D721Med (cell line): ENCODE data around the gene IGFBP2.

Experiments used
- DNase-seq: peaks from one replicate; pipeline ENCODE4 v3.0.0; 2011; ENCODE audit warnings: low spot score; ENCODE audit not compliant: insufficient read length
- FAIRE-seq: peaks from 2 replicates; lab custom pipeline; 2011; peaks lifted over from hg19 to GRCh38; lab: Jason Lieb, UNC
- CTCF ChIP-seq: IDR thresholded peaks from 2 replicates; pipeline ENCODE4 v1.5.1; 2012; ENCODE audit warnings: mild to moderate bottlenecking, control low read depth; ENCODE audit not compliant: insufficient read depth; ENCODE audit errors: missing control alignments

IGFBP2 gene

GRCh38 chr2:216695401-216695821 is 62.2 kb downstream of the IGFBP2 start, which contains the start of gene IGFBP5:
Gene IGFBP5, minus strand, starts transcription at chr2:216695549. Its CDS starts 774 bp downstream, at chr2:216694775.
- TF ChIP-seq CTCF, result no peak
- DNase-seq, result no peak
- no peak for FAIRE-seq

- no peak for TF ChIP-seq CTCF
- DNase-seq, result no peak
- no peak for FAIRE-seq
These were observed 63.1 kb downstream of the IGFBP2 start for GRCh38 chr2:216696321-216696720.

- FAIRE-seq (no peak), DNase-seq (no peak)
- peak; percentile 39 for TF ChIP-seq CTCF
These were observed 63.7 kb downstream of the IGFBP2 start for GRCh38 chr2:216696751-216697560.

- no peak for TF ChIP-seq CTCF
- FAIRE-seq, result no peak
- no peak for DNase-seq
These were observed 65.1 kb downstream of the IGFBP2 start for GRCh38 chr2:216698293-216698692.

GRCh38 chr2:216698895-216699294 is 65.7 kb downstream of the IGFBP2 start:
- peak; percentile 84 for FAIRE-seq
- DNase-seq, result no peak
- TF ChIP-seq CTCF, result peak; percentile 82

GRCh38 chr2:216700088-216700567 is 66.9 kb downstream of the IGFBP2 start:
- FAIRE-seq (no peak), DNase-seq (no peak)
- no peak for TF ChIP-seq CTCF

GRCh38 chr2:216700781-216701180 is 67.6 kb downstream of the IGFBP2 start:
- FAIRE-seq, result no peak
- no peak for TF ChIP-seq CTCF
- no peak for DNase-seq
